MCF 10A (cell line): ENCODE results near the gene PUSL1. TPM values are rescaled to one million over a fixed set of nuclear protein-coding genes. Genes with fewer than 3 reads are reported as not detected.

Experiments
- BruUV-seq: library from RNA; stranded (reverse); fragments of 400-500 nt; replicated peaks from 2 replicates; lab custom pipeline; 2021; lab: Mats Ljungman, UMichigan
- CTCF ChIA-PET: fragments of 300-600 bp; sonication (Branson Sonifier 250); formaldehyde crosslinking; extraction: SDS; loops from one replicate; lab custom pipeline; 2021; ENCODE audit warnings: antibody characterized with exemption, inconsistent platforms; lab: Yijun Ruan, JAX
- POLR2A ChIA-PET: fragments of 300-600, 350-650 bp; sonication (Branson Sonifier 250); formaldehyde crosslinking; extraction: SDS; loops from one replicate; lab custom pipeline; 2020; ENCODE audit warnings: antibody characterized with exemption, inconsistent platforms; lab: Yijun Ruan, JAX
- DNase-seq: peaks from one replicate; pipeline ENCODE4 v3.0.0-alpha.2; 2018; ENCODE audit not compliant: unreplicated experiment
- H3K27ac Mint-ChIP-seq: one replicate; pipeline ENCODE4 v1.8.0; 2022; ENCODE audit warnings: mild to moderate bottlenecking, low read depth, mixed read lengths; ENCODE audit not compliant: unreplicated experiment
- H3K27me3 Mint-ChIP-seq: one replicate; pipeline ENCODE4 v1.8.0; 2022; ENCODE audit warnings: mixed read lengths; ENCODE audit not compliant: insufficient read depth, unreplicated experiment
- H3K36me3 Mint-ChIP-seq: one replicate; pipeline ENCODE4 v1.8.0; 2022; ENCODE audit warnings: mild to moderate bottlenecking, moderate library complexity, mixed read lengths; ENCODE audit not compliant: insufficient read depth, unreplicated experiment
- H3K4me1 Mint-ChIP-seq: one replicate; pipeline ENCODE4 v1.8.0; 2022; ENCODE audit warnings: mixed read lengths; ENCODE audit not compliant: insufficient read depth, unreplicated experiment
- H3K4me3 Mint-ChIP-seq: one replicate; pipeline ENCODE4 v1.8.0; 2022; ENCODE audit warnings: mild to moderate bottlenecking, moderate library complexity, mixed read lengths; ENCODE audit not compliant: unreplicated experiment
- H3K9me3 Mint-ChIP-seq: one replicate; pipeline ENCODE4 v1.8.0; 2022; ENCODE audit warnings: mixed read lengths; ENCODE audit not compliant: unreplicated experiment
- intact Hi-C: fragments of 100-400 bp; cut with micrococcal nuclease; formaldehyde crosslinking; loops from 2 replicates; pipeline ENCODE4 v1.14.1; 2022
- total RNA-seq: library from RNA; stranded (reverse); gene quantifications from 2 replicates; pipeline ENCODE4 v1.2.3, GENCODE V29; 2022
- TF ChIP-seq, protein P1 (sequence below): fragments of 200-600 bp; IDR thresholded peaks from one replicate; pipeline ENCODE4 v1.8.0; 2022; ENCODE audit warnings: antibody characterized with exemption, mild to moderate bottlenecking; ENCODE audit not compliant: unreplicated experiment

Gene PUSL1
- total RNA-seq, 1 experiment from 2014 or later: 27.4 TPM

DNA sequence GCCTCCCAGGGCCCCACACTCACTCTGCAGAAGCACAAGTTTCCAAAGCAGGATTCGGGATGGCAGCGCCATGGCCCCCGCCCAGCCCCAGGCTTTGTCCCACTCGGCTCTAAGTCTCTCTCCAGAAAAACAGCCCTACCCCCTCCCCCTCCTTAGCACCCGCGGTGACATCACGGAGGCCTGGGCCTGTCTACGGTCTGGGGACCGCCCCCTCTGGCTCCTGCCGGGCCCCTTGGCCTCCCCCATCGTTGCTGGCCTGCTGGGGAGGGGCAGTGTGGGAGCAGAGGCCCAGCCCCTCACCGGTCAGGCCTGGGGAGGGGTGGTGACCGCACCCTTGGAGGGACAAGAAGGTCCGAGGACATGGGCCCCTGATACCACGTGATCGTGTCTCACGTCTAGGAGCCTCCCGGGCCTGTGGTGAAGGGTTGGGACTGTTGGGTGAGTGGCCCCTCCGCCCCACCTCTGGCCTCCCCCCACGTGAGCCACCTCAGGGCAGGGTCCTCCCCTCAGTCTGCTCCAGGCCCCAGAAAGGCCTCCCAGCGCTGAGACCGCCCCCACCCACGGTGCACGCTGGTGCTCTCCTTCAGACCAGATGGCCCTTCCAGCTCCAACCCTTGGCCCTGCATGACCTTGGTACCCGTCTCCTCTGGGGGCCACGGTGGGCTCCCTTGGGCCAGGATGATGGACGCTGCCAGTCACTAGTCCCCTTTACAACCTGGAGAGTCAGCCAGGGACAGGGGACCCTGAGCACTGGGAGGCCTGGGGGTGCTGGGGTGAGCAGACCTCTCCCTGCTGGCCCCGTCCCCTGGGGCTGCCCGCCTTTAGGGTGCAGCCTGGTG, 50.3 kb downstream of the PUSL1 start, which contains the start of gene MXRA8:
TSS of gene MXRA8 (minus strand) at position 123 of the 839 bp plus-strand sequence. CDS start at position 72, 51 bp downstream.
- POLR2A ChIA-PET: interaction anchor here (0.6 kb wide), 1 partner anchor 305 kb away, joined by 3 read pairs; no protein-coding TSS in a partner anchor
- Mint-ChIP-seq H3K9me3 (no peaks in the 10 kb centered on the region), H3K36me3 (peaks cover 5% of the 10 kb centered on the region), H3K4me3 (no peak within 1 kb of the TSS), H3K27me3 (no peaks in the 10 kb centered on the region), H3K27ac (no peak within 1 kb of the TSS), H3K4me1 (peaks cover 9% of the 10 kb centered on the region)
- intact Hi-C loops: no loop called here
- CTCF ChIA-PET: interaction anchor here (1.1 kb wide), 1 partner anchor 14 kb away, joined by 3 read pairs; no protein-coding TSS in a partner anchor
- DNase-seq: no peak
- TF ChIP-seq, protein P1, sequence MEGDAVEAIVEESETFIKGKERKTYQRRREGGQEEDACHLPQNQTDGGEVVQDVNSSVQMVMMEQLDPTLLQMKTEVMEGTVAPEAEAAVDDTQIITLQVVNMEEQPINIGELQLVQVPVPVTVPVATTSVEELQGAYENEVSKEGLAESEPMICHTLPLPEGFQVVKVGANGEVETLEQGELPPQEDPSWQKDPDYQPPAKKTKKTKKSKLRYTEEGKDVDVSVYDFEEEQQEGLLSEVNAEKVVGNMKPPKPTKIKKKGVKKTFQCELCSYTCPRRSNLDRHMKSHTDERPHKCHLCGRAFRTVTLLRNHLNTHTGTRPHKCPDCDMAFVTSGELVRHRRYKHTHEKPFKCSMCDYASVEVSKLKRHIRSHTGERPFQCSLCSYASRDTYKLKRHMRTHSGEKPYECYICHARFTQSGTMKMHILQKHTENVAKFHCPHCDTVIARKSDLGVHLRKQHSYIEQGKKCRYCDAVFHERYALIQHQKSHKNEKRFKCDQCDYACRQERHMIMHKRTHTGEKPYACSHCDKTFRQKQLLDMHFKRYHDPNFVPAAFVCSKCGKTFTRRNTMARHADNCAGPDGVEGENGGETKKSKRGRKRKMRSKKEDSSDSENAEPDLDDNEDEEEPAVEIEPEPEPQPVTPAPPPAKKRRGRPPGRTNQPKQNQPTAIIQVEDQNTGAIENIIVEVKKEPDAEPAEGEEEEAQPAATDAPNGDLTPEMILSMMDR: no peak
- BruUV-seq: no TSS peak

DNA sequence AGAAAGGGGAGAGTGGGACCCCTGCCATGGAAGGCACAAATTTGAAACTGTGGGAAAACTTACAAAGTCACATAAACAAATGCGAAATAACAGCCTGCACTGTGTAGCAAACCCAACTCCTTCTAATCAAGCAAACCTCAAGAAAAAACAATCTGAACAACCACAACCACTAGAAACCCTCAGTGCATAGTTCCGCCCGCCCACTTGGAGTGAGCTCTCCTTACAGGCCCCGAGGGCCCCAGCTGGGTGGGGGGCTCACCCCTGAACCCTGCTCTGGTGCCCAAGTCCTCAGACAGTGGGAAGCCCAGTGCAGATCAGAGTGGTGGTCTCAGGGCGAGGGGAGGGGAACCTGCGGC, 50.9 kb downstream of the PUSL1 start:
- H3K4me3 Mint-ChIP-seq: no peak overlapping the region
- POLR2A ChIA-PET: interaction anchor here (0.6 kb wide), 1 partner anchor 305 kb away, joined by 3 read pairs; no protein-coding TSS in a partner anchor
- intact Hi-C loops: no loop called here

DNA sequence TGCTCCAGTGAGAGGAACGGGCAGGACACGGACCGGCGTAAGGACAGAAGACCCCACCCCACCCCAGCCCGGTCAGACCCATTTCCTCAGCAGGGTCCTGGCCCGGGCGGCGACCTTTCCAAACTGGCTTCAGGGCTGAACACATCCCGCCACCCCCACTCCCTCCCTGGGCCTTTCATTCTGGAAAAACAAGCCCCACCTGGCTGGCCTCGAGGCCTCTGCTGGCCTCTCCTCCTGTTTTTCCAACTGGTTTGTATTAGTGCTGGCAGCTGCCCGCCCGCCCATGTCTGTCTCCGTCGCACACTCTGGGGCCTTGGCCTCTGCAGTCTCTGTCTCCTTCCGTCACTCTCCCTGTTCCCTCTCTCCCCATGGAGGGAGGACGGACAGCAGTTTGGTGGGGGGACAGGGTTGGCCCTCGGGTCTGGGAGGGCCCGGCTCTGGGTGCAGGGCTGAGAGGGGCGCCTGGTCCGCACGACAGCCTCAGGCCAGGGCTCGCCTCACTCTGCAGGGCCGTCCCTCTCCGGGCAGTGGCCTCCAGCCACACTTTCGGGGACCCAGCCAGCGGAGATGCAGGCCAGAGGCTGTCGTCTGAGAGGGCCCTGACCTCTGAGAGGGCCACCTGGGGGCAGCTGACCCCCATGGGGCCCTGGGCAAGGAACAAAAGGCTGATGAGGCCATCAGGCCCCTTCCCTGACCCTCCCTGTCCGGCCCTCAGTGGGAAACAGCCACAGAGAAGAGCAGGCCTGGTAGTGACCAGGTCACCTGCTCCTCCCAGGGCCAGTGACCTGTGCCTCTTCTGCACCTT, 51.5 kb downstream of the PUSL1 start:
- ChIA-PET POLR2A (no interaction called here), CTCF (interaction anchor here (0.8 kb wide), 1 partner anchor 13 kb away, joined by 3 read pairs; no protein-coding TSS in a partner anchor)
- Mint-ChIP-seq H3K4me1 (peaks cover 9% of the 10 kb centered on the region), H3K4me3 (no peak overlapping the region), H3K27me3 (no peaks in the 10 kb centered on the region), H3K27ac (no peak overlapping the region), H3K36me3 (peaks cover 2% of the 10 kb centered on the region), H3K9me3 (no peaks in the 10 kb centered on the region)
- TF ChIP-seq, protein P1: no peak
- no TSS peak for BruUV-seq
- intact Hi-C loops: no loop called here
- DNase-seq: no peak

More for the DNA sequence above, 50.9 kb downstream of the PUSL1 start:
- H3K27ac Mint-ChIP-seq: no peak overlapping the region
- BruUV-seq: no TSS peak
- no peaks in the 10 kb centered on the region for H3K27me3 Mint-ChIP-seq
- TF ChIP-seq, protein P1: no peak
- no peak for DNase-seq
- CTCF ChIA-PET: no interaction called here
- H3K9me3 Mint-ChIP-seq: no peaks in the 10 kb centered on the region
- H3K4me1 Mint-ChIP-seq: peaks cover 9% of the 10 kb centered on the region
- peaks cover 5% of the 10 kb centered on the region for H3K36me3 Mint-ChIP-seq
